HepG2 (cell line): ENCODE measurements around the gene DENND11. TPM values are rescaled to one million over a fixed set of nuclear protein-coding genes. Genes with fewer than 3 reads are reported as not detected.

Experiments used
- ARNTL ChIP-seq: sonication (generic); formaldehyde crosslinking; IDR thresholded peaks from 2 replicates; pipeline ENCODE4 v1.4.0; 2020; ENCODE audit warnings: mild to moderate bottlenecking, missing genetic modification reagents
- DR1 ChIP-seq: sonication (generic); formaldehyde crosslinking; IDR thresholded peaks from 2 replicates; pipeline ENCODE4 v1.8.0; 2021; ENCODE audit warnings: mild to moderate bottlenecking, missing genetic modification reagents, inconsistent platforms
- FOXA1 ChIP-seq, 2 experiments: fragments of 450-650 bp in 1 of 2; sonication (generic) in 1 of 2; formaldehyde crosslinking in 1 of 2; IDR thresholded peaks; 2 replicates each; pipeline versions ENCODE4 v1.4.0 to v1.6.1; 2016 to 2020; ENCODE audit warnings: missing genetic modification reagents in 1 of 2
- NFIB ChIP-seq: sonication (generic); formaldehyde crosslinking; IDR thresholded peaks from 2 replicates; pipeline ENCODE4 v1.9.0; 2021; ENCODE audit warnings: missing genetic modification reagents, mild to moderate bottlenecking, borderline replicate concordance
- SCMH1 ChIP-seq: sonication (generic); formaldehyde crosslinking; IDR thresholded peaks from 2 replicates; pipeline ENCODE4 v1.9.0; 2021; ENCODE audit warnings: missing genetic modification reagents, mild to moderate bottlenecking, borderline replicate concordance
- TBL1XR1 ChIP-seq: fragments of 150-350 bp; IDR thresholded peaks from 2 replicates; pipeline ENCODE4 v1.6.1; 2014; ENCODE audit warnings: borderline replicate concordance, low read length; ENCODE audit not compliant: partially characterized antibody
- ZBTB40 ChIP-seq, 2 experiments: fragments of 450-650 bp in 1 of 2; sonication (generic) in 1 of 2; formaldehyde crosslinking in 1 of 2; IDR thresholded peaks; 2 replicates each; pipeline versions ENCODE4 v1.6.1 to v1.8.0; 2016 to 2022; ENCODE audit warnings: antibody characterized with exemption in 1 of 2, mild to moderate bottlenecking in 1 of 2, missing genetic modification reagents in 1 of 2
- ZNF256 ChIP-seq: sonication (generic); formaldehyde crosslinking; conservative IDR thresholded peaks from 2 replicates; pipeline ENCODE4 v1.4.0; 2020; ENCODE audit warnings: missing genetic modification reagents
- ZNF44 ChIP-seq: sonication (generic); formaldehyde crosslinking; IDR thresholded peaks from 2 replicates; pipeline ENCODE4 v1.5.1; 2020; ENCODE audit warnings: mild to moderate bottlenecking, missing genetic modification reagents
- ZNF580 ChIP-seq: IDR thresholded peaks from 2 replicates; pipeline ENCODE4 v1.6.1; 2016; ENCODE audit warnings: low read depth, borderline replicate concordance
- ZNF768 ChIP-seq: sonication (generic); formaldehyde crosslinking; IDR thresholded peaks from 2 replicates; pipeline ENCODE4 v1.4.0; 2020; ENCODE audit warnings: missing genetic modification reagents
- polyA plus RNA-seq, 8 experiments: library from polyadenylated mRNA; depleted of rRNA in 3 of 8; stranded (reverse) in 7 of 8; unstranded in 1 of 8; fragments of >200 nt; fragmentation: Illumina TruSeq in 4 of 8; extraction: Trizol in 4 of 8; gene quantifications; 2 replicates each; pipeline versions ENCODE4 v1.2.1 to v1.2.3, GENCODE V29; 2011 to 2016; ENCODE audit warnings: low read depth in 4 of 8, missing spikeins in 1 of 8, mixed read lengths in 1 of 8; ENCODE audit not compliant: insufficient read depth in 1 of 8
- total RNA-seq, 5 experiments: library from RNA; depleted of rRNA; stranded (reverse); fragments of >200 nt; fragmentation: Illumina TruSeq; extraction: Trizol; gene quantifications; 2 replicates each; pipeline ENCODE4 v1.2.3, GENCODE V29; 2016; ENCODE audit warnings: low read depth in 1 of 5
- TF ChIP-seq, protein P1 (sequence below): sonication (generic); formaldehyde crosslinking; IDR thresholded peaks from 2 replicates; pipeline ENCODE4 v1.4.0; 2020; ENCODE audit warnings: missing genetic modification reagents, mild to moderate bottlenecking, borderline replicate concordance

Gene DENND11
- total and polyA plus RNA-seq, 2 of the 13 experiments (the other 11 are each of a cell fraction or from before 2014, with no cell fraction given): 7.1 to 10.5 TPM

DNA sequence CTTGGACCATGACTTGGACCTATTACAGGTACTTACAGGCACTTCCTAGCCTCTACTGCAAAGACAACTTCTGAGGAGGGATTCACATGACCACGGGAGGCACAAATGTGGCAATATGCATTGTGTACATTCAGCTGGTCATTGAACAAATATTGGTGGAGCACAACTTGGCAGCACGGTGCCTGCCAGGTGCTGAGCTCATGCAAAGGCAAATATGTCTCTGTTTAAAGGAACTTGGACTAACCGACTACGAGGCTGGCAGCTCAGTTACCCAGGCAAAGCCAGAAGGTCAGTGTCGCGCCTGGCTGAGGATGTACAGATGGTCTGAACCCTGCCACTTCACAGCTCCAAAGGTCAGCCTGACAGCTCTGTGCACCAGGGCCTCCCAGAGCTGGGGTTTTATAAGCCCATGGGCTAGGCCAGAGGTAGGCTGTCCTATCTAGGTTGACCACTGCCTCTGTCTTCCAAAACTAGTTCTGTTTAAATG is 6.1 kb downstream of the DENND11 start (continued):
- no peak for TF ChIP-seq ZBTB40 (IDR thresholded peaks at IDR 0.05)
- 0 out of 2 replicates have a peak, but pooled peaks have one; percentile 22 for TF ChIP-seq ZBTB40 (CRISPR knock-in tag; IDR thresholded peaks at IDR 0.05)
- TF ChIP-seq, protein P1, sequence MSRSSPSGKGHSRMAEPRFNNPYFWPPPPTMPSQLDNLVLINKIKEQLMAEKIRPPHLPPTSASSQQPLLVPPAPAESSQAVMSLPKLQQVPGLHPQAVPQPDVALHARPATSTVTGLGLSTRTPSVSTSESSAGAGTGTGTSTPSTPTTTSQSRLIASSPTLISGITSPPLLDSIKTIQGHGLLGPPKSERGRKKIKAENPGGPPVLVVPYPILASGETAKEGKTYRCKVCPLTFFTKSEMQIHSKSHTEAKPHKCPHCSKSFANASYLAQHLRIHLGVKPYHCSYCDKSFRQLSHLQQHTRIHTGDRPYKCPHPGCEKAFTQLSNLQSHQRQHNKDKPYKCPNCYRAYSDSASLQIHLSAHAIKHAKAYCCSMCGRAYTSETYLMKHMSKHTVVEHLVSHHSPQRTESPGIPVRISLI (CRISPR knock-in tag): no peak
- TF ChIP-seq ZNF580 (CRISPR knock-in tag): 0 out of 2 replicates have a peak, but pooled peaks have one; percentile 22
- no peak for TF ChIP-seq NFIB (CRISPR knock-in tag)
- TF ChIP-seq ARNTL: 0 out of 2 replicates have a peak, but pooled peaks have one; percentile 22
- no peak; the same call in 1 of the 2 replicates for TF ChIP-seq ZNF44 (CRISPR knock-in tag)
- peak; percentile 93 for TF ChIP-seq FOXA1 (IDR thresholded peaks at IDR 0.05)
- peak; percentile 98 for TF ChIP-seq FOXA1 (CRISPR knock-in tag; IDR thresholded peaks at IDR 0.05)
- TF ChIP-seq DR1 (CRISPR knock-in tag): no peak
- TF ChIP-seq SCMH1: no peak
- TF ChIP-seq TBL1XR1: no peak
- peak; percentile 96 for TF ChIP-seq ZNF768 (CRISPR knock-in tag)
- TF ChIP-seq ZNF256 (CRISPR knock-in tag): no peak
